H4 (cell line): ENCODE data around the gene CFAP46. TPM values are rescaled to one million over a fixed set of nuclear protein-coding genes. Genes with fewer than 3 reads are reported as not detected.

Experiments used
- DNase-seq: peaks from one replicate; pipeline ENCODE4 v3.0.0-alpha.2; 2015; ENCODE audit warnings: low spot score
- total RNA-seq: library from RNA; depleted of rRNA; stranded (reverse); fragments of >200 nt; shearing (Covaris generic); gene quantifications from 2 replicates; pipeline ENCODE4 v1.2.3, GENCODE V29; 2014; rRNA removed

Gene CFAP46
- 1.0 and 4.8 TPM in 2 replicates for total RNA-seq

- DNase-seq: peak; percentile 56
Measured at GRCh38 chr10:132942101-132943057, at the start of gene CFAP46. Gene CFAP46 (minus strand): TSS chr10:132942570. CDS start chr10:132942484, 86 bp downstream.

- no peak for DNase-seq
Measured at GRCh38 chr10:132991706-132992432, 49.5 kb upstream of the CFAP46 start.

GRCh38 chr10:132990684-132991545 is 48.5 kb upstream of the CFAP46 start:
- no peak for DNase-seq

- no peak for DNase-seq
Measured at GRCh38 chr10:132989476-132990415, 47.4 kb upstream of the CFAP46 start.

GRCh38 chr10:132988988-132989387 is 46.6 kb upstream of the CFAP46 start:
- DNase-seq: no peak

- peak; percentile 97 for DNase-seq
Measured at GRCh38 chr10:132987671-132988571, 45.6 kb upstream of the CFAP46 start.

- no peak for DNase-seq
Measured at GRCh38 chr10:132986978-132987377, 44.6 kb upstream of the CFAP46 start.

- no peak for DNase-seq
Measured at GRCh38 chr10:132986576-132986975, 44.2 kb upstream of the CFAP46 start.

GRCh38 chr10:132986076-132986475 is 43.7 kb upstream of the CFAP46 start:
- no peak for DNase-seq

- no peak for DNase-seq
Measured at GRCh38 chr10:132985546-132985900, 43.2 kb upstream of the CFAP46 start.

GRCh38 chr10:132984801-132985545 is 42.6 kb upstream of the CFAP46 start:
- no peak for DNase-seq

- DNase-seq: no peak
Measured at GRCh38 chr10:132984008-132984295, 41.6 kb upstream of the CFAP46 start.

GRCh38 chr10:132983252-132984007 is 41.1 kb upstream of the CFAP46 start:
- no peak for DNase-seq

- no peak for DNase-seq
Measured at GRCh38 chr10:132982301-132982989, 40.1 kb upstream of the CFAP46 start.

- DNase-seq: no peak
Measured at GRCh38 chr10:132981746-132982145, 39.4 kb upstream of the CFAP46 start.

GRCh38 chr10:132981173-132981555 is 38.8 kb upstream of the CFAP46 start:
- DNase-seq: no peak

GRCh38 chr10:132980426-132981172 is 38.2 kb upstream of the CFAP46 start:
- no peak for DNase-seq
